Islet precursor cell (in vitro differentiated cells): ENCODE results near the gene ITIH5.

ENCODE experiments used
- DNase-seq: peaks from one replicate; pipeline ENCODE4 v3.0.0-alpha.2; 2018

Gene ITIH5

DNA sequence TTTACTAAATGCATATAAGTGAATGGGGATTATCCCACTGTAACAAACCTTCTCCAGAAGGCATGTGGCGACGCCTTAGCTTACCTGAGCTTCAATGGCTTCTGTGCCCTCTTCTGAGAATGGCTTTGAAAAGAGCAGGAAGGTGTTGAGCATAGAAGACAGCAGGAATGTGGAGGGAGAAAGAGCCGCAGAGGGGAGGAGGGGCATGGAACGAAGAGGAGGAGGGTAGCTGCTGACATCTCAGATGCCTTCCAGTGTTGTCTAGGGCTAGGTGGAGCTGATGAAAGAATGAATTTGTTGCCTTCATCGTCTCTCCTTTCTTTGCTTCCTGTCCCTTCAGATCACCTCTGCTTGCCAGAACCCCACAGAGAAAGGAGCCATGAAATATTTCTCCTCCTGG lies 86.2 kb downstream of the ITIH5 start:
- DNase-seq, result no peak

DNA sequence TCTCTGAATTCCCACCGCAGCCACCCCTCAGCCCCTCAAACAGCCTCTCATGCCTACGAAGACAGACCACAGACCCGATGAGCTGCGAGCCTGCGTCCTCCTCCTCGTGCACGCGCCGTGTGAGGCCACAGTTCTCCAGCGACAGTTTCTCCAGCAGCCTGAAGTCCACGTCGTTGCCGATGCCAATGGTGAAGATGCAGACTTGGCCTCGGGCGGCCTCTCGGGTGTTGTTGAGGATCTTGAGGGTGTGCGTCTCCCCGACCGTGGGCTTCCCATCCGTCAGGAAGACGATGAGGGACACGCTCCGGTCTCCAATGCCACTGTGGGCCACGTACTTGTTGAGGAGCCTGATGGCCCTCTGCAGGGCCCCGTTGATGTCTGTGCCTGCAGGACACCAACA lies 87.1 kb downstream of the ITIH5 start:
- DNase-seq, result no peak

DNA sequence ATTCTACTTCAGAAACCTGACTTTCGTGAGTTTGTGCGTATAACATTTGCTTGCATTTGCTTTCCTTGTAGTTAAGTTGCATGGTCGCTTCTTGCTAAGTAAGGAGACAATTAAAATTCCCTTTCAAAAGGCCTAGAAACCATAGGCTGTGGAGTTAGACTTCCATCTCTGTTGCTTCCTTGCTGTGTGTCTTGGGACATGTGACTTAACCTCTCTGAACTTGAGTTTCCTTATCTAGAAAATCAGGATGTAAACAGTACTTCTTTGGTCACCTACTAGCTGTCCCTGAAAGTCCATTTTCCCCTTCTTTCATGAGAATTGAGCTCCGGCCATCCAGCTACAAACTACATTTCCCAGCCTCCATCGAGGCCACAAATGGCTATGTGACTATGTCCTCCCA lies 89.2 kb downstream of the ITIH5 start:
- no peak for DNase-seq

DNA sequence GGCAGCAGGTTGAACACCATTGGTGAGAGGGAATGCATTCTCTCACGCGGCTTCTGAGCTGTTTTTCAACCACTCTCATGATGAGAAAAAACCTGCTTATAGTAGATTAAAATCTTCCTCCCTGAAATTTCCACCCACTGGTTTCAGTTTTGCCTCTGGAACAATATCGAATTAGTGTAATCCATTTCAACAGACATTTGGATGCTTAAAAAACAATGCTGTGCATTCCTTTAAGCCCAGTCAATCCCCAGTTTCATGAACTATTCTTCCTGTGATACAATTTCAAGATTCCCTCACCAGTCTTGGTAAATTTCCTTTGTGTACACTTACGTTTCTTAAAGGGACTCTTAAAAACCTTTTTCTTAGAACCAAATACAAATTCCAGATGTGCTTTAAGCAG lies 89.6 kb downstream of the ITIH5 start:
- DNase-seq, result no peak

DNA sequence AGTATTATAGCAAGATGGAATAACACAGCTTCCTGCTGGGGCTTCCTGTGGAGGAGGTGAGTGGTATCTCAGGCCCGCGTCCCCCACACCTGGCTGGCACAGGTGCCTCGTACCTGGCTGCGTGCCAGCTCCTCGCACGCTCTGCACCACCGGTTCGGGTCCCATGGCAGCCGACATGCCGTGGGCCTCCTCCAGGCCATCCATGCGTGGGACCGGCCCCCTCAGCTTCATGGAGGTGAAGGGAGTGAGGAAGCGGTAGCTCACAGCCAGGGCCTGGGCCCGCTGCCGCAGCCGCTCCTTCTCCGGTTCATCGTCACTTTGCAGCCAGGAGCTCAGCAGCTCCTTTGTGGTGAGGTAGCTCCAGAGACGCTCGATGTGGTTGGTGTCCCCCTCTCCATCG lies 90.4 kb downstream of the ITIH5 start:
- DNase-seq, result no peak

DNA sequence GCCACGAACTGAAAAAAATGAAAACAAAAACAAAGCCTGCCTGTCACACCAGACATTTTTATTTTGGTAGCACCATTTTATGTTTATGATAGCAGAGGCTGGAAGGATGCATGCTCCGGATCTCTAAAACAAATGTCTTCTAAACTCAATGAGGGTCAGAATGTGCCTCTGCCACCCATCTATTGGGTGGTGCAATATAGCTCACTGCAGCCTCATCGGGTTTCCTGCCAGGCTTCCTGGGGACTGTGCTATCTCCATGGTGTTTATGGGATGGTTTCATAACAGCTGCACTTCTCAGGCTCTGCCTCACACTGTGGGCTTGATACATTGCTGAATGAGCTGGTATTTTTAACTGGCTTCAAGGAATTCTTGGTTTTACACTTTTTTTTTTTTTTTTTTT lies 94.4 kb downstream of the ITIH5 start:
- no peak for DNase-seq

DNA sequence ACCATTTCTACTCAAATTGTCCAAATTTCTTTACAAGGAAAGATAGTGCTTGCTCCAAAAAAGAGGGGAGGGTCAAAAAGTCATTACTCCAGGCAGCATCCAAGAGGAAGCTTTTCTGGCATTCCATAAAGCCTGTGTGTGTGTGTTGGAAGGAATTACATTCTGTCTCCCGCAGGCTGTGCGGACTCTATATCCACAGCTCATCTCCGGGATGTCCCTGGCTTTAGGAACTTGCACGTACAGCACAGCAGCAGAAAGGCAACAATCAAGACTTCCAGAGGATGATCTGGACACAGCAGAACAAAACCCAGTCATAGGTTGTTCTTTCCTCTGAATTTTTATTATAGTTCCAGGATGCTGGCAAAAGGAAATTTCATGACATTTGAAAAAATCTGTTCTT lies 94.8 kb downstream of the ITIH5 start:
- DNase-seq, result no peak

DNA sequence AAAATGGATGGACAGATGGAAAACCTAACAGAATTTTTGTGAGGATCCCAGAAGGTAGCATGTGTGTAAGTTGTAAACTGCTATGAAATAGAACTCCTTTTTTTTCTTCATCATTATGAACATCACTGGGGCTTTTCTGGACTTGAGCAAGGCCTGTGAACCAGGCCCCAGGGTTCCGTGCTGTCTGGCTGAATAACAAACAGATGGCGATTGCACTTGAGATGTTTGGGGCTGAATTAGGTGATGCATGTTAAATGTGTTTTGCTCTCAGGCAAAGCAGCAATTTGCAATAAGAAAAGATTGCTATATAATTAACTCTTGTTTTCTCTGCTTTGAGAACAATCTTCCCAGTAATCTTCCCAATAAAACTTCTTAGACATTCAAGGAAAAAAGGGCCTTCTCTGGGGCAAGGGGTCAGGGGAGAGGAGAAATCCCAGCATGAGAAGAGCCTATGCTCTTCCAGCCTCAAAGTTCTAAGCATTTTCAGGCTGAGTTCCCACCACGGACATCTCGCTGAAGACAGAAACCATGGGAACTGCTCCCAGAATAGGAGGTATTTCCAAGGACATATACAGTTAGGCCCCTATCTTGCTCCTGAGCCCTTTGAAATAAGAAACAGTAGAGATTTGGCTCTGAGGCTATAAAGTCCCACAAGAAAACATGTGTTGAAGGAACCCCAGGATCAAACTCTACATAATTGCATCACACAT lies 98.7 kb downstream of the ITIH5 start:
- DNase-seq, result no peak

DNA sequence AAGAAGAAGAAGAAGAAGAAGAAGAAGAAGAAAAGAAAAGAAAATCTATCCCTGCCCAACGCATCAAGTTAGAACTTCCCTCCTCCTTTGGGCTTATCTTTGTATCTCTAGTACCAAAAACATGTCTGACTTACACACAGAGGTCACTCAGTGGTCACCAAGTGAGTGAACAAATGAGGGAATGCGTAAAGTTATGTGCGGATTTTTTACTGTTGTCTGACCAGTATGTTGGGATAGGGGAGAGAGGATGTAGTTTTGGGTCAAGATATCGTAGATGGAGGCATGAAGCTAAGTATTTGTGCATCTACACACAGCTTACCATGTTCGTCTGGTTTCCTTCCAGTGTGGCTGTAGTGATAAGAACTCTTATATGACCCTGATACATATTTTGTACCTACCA lies 99.9 kb downstream of the ITIH5 start:
- DNase-seq, result no peak

DNA sequence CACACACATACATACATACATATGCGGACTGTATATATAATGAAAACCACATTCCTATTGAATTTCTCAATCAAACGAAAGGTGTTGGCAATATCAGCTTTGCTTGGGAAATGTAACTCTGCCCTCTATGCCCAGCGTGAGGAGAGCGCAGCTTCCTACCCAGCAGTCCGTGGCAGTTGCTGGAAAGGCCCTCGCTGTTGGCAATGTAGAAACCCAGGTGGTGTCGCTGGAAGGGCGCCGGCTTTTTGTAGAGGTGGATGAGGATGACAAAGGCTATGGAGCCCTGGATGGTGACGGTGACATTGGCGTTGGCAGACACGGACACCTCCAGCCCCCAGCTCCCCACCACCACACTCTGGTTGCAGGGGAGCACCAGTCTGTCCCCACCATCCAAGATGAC lies 100.9 kb downstream of the ITIH5 start:
- DNase-seq, result no peak

DNA sequence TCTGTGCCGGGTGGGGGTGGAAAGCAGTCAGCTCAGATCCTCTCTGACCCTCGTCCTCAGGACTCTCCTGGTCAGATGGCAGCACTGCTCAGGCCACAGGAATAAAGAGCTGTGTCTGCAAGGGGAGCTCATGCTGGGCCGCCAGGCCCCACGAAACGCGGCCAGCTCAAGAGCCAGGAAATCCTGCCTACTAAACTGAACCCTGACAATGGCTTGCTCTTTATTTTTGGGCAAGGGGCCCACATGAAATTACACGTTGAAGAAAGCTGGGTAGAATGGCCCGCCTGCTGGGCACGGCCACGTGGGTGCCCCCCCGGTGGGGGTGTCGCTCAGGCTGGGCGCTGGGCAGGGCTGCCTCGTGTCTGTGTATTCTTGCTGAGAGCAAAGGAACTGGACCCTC lies 103.0 kb downstream of the ITIH5 start:
- no peak for DNase-seq

DNA sequence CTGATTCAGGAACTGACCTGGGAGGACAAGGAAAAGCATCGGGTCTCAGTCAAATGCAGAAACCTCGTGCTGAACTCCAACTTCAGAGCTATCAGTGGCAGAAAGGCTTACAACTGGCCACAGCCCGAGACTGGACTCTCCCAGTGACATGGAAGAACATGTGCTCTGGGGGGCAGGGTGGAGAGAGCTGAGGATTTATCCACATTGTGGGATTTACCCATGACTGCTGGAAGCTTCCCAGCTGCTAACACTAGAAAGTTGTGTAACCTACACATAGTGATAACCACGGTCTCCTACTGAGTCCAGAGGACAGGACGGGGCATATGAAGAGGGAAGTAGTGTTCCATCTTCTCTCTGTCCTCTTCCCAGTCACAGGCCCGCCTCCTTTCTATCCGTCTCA lies 103.4 kb downstream of the ITIH5 start:
- DNase-seq, result no peak

DNA sequence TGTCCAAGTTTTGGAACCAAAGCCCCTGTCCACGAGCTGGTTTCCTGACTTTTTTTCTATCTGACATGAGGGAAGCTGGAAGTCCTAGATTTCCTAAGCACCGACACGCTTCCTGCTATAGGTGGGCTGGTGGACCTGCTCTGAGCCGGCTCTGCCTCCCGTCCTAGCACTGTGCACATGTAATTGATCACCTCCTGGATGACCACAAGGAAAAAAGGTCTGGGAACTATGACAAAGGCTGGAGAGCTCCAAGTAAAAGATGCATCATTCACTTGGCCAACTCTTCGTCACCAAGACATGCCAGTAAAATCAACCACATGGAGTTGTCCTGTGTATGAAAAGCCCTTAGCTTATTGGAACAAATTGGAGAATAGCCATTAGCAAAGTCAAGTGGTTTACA lies 104.8 kb downstream of the ITIH5 start:
- DNase-seq, result no peak

DNA sequence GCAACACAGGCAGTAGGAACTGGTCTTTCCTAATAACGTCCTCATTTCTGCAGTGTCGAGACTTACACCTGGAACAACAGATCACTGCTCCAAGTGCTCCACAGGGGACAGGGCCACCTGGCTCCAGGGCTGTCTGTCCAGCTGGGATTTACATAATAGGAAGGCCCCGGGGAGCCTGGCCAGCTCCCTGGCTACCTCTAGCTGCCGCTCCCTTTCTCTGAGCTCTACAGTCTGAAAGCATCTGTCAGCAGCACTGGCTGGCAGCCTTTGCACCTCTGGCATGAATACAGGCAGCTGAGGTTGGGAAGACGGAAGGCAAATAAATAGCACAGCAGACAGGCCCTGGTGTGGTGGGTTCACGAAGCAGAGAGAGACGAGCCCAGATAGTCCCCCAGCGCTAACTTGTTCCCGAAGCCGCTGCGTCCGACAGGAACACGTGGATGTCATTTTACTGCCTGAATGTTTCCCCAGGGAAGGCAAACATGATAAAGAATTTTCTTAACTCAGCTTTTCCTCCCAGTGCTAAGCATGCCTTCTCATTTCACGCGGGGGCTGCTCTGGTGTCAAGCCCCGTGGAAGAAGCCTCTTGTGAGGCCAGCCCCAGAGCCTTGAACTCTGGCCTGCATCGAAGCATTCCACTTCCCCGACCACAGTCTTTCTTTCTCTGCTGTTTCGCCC lies 105.4 kb downstream of the ITIH5 start:
- DNase-seq, result peak; percentile 64

DNA sequence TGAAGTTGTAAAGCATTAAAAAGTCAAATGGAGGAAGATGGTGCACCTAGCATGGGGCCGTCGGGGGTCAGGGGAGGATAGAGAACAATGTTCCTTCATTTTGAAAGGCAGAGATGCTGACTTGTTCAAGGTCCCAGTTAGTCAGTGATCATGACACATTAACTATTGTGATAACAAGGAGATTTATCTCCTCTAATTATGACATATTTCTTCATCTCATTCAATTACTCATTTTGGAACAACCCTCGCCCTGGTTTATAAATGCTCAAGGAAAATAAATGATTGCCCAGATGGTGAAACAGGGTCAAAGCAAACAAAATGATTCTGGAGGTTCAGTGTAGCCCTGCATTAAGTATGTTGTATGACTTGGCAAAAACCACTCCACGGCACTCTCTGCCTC lies 106.2 kb downstream of the ITIH5 start:
- DNase-seq, result no peak

DNA sequence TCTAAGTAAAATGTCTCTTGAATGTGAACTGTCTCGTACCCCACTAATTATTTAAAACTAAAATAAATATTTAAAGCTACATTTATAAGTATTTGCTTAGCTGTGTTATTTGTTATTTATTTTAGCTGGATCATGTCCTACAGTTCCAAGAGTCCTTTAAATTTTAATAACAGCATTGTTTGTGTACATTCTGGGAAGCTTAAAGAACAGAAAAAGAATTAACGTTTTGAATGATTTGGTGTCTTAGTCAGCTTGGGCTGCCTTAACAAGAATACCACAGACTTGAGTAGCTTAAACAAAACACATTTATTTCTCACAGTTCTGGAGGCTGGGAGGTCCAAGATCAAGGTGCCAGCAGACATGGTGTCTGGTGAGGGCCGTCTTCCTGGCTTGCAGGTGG lies 107.4 kb downstream of the ITIH5 start:
- no peak for DNase-seq

DNA sequence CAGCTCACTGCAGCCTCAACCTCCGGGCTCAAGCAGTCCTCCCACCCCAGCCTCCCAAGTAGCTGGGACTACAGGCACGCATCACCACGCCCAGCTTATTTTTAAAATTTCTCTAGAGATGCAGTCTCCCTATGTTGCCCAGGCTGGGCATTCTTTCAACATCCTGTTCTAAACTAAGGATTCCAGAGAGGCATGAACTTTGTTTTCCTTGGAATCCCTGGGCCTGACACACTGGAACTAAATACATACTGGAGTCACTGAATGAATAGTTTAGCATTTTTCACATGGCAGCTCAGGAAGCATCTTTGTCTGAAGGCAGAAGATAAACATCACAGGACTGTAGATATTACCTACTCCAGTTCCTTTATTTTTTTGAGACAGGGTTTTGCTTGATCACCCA lies 108.7 kb downstream of the ITIH5 start:
- DNase-seq, result no peak

DNA sequence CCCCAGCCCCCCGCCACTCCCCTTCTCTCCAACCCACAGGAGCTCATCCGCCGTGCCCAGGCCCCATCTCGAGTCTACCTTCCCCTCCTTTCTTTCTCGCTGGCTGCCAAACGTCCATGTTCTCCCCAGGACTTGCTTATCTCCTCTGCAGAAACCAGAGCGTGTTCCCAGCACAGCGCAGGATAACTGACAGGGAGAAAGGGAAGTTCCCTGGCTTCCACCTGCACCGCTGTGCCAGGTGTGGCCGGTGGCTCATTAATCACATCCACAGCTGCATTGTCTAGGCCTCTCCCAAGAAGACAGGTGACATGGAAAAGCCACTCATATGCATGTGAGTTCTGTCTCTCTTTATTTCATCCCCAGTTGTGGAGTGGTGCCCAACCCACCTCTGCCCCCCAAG lies 113.2 kb downstream of the ITIH5 start:
- DNase-seq, result no peak

DNA sequence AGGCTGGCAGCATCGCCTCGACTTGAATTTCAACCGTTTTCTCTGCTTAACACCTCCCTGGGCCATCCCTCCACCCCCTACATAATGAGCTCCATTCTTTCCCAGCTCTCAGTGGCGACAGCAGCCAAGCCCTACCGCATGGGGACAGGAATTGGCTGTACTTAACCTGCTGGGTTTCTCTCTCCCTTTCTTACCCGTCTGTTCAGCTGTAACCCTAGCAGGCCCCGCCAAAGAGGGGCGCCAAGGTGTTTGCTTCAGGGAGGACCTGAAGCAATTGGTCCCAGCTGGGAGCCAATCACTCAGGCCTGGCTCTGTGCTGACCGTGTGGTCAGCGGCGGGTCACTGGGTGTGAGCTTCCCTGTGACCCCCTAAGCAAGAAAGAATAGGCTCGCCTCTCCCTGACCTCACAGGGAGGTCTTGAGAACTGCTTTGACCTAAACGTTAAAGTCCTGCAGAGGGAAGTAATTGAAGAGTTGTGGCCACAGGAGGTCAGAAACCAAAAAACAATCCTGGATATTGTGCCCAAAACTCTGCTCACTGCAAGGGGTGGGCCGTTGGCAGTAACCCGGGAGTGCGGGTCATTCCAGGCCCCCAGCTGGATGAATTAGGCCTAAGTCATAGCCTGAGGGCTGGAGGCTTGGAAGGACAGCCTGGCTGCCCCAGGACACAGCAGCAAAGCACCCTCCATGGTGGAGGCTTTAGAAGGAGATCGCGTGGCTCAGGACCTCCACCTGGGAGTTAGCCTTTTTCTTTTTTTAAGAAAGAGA lies 114.6 kb downstream of the ITIH5 start:
- DNase-seq, result no peak

DNA sequence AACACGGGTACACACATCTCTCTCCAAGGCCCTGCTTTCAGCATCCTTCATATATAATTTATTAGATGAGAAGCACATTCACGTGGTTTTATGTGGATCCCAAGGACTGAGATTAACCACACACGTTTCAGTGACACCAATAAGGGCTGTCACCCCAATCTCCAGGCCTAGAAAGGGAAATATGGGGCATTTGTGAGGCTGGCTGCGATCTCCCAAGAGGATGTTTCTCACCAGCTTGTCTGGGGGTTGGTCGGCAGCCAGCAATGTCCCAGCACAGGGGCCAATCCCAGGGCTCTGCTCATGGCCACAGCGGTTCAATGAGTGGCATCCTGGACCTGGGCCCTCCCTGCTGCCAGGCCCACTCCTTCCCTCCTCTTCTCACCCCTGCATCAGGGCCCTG lies 115.5 kb downstream of the ITIH5 start:
- DNase-seq, result no peak

DNA sequence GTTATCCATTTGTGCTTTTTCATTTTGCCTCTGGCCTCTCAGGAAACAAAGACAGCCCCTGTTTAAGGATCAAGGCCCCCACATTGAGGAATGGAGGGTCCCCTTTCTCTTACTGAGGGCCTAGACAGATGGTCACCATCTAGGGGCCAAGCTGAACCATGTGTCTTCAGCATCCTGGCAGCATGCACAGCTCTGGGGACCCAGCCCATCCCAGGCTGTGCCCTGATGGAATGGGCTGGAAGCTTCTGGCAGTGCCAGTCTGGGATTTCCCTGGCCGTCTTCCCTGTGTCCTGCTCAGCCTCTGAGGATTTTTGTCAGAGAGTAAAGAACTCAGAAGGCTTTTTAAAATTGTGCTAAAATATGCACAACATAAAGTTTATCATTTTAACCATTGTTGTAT lies 116.8 kb downstream of the ITIH5 start:
- no peak for DNase-seq

DNA sequence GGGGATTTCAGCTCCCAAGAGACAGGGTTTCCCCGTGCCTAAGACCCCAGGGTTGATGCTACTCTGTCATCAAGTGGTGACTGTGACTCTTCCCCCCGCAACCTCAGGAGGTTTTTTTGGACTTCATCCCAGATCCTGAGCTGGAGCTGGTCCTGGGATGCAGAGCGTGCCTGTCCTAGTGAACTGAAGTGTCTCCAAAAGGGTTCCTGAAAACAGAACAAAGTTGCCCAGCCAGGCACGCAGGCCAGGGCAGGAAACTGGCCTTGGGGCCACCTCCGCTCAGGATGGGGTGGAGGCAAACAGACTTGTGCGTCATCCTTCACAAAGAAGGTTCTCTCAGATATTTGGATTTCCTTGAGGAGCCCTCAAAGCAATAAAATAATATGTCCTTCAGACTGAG lies 118.9 kb downstream of the ITIH5 start:
- DNase-seq, result no peak

DNA sequence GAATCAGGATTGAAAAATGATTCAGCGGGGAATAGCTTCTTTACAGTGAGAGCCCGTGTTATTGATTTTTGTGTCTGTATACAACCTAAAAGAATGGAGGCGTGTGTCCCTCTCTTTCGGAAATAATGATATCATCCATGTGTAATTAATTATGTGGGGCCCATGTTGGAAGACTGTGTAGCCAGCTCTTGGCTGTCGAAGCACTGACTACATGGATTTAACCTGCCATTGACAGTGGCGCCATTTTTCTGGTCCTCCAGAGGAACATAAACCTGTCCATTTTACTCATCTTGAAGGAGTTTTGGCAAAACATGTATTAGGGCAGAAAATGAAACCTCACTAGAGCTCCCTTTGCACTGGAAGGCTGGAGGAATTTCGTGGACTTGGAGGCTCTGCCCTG lies 119.6 kb downstream of the ITIH5 start:
- no peak for DNase-seq

DNA sequence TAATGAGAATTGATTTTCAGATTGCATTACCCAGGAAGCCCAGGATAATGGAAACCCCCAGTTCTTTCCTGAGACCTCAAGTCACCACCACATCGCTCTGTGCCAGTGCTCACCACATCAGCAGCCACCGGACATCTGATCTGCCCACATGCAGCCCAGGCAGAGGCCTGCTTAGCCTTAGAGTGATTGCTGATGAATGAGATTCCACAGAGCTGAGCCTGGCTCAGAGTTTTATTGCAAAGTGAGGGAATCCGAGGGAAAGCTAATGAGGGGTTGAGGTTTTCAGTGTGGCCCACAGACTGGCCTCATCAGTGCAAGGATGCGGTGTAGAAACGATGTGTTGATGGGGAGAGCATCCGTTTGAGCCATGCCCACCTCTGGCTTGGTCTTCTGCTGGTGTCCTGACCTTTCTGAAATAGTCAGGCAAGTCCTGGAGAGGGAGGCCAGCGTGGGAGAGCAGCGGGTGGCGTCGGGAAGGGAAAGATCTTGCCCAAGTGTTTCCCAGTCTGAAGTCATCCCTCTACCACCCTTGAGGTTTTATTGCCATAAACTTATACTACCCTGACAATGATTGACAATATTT lies 120.3 kb downstream of the ITIH5 start:
- DNase-seq, result peak; percentile 73
